Activated CD8-positive, alpha-beta memory T cell treated with anti-CD3 and anti-CD28 coated beads, Interleukin-2, amount 50 U/mL, for 24 hours (primary cell): ENCODE measurements around the gene FGD4.

Experiments
- DNase-seq: peaks from one replicate; pipeline ENCODE4 v3.0.0-alpha.2; 2020; ENCODE audit errors: extremely low read depth

FGD4 gene

DNA sequence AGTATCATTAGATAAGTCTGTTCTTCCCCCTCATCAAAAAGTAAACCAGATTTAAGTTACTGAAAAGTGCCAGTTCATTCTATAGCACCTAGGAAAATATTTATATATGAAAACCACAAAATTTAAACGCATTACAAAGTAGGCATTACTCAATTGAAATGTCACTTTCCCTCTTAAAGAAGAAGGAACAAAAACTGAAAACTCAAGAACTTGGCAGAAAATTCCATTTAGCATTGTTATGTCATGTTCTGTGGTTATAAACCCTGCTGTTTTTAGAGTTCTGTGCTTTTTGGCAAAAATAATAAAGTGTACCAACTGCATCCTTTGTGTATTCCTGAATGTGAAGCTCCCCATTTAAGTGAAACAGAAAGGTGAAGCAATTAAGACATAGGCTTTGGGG, 3.6 kb downstream of the FGD4 start:
- no peak for DNase-seq

DNA sequence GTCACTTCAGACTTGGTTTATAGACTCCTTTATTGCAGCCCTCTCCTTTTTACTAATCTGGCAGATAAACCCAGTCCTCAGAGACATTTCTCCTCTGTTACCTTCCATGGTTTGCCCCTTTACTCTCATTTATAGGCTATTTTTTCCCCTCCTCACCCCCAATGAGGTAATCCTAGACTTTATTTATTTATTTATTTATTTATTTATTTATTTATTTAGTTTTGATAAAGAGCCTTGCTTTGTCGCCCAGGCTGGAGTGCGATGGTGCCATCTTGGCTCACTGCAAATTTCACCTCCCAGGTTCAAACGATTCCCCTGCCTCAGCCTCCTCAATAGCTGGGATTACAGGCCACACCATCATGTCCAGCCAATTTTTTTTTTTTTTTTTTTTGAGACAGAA, 8.4 kb downstream of the FGD4 start:
- no peak for DNase-seq

DNA sequence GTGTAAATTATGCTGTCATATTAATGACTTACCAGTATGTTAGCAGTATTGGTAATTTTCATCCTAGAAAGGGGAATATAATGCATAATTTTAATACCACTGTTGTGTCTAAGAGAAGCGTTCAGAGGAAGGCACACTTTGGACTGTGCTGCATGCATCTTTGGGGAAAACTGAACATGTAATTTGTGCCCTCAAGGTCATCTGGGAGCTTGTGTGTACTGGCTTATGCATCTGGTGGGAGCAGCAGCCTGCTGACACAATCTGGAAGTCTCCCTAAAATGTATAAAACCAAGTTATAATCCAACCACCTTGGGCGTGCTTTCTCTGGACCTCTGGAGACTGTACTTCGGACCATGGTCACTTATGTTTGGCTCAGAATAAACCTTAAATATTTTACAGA, 14.1 kb downstream of the FGD4 start:
- no peak for DNase-seq

DNA sequence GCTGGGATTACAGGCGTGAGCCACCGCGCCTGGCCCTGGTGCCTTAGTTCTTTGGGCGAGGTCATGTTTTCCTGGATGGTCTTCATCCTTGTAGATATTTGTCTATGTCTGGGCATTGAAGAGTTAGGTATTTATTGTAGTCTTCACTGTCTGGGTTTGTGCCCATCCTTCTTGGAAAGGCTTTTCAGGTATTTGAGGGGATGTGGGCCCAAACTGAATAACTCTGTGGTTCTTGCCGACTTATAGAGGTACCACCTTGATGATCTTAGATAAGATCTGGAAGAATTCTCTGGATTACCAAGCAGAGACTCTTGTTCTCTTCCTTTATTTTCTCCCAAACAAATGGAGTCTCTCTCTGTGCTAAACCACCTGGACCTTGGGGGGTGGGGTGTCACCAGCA, 18.9 kb downstream of the FGD4 start:
- DNase-seq: no peak

DNA sequence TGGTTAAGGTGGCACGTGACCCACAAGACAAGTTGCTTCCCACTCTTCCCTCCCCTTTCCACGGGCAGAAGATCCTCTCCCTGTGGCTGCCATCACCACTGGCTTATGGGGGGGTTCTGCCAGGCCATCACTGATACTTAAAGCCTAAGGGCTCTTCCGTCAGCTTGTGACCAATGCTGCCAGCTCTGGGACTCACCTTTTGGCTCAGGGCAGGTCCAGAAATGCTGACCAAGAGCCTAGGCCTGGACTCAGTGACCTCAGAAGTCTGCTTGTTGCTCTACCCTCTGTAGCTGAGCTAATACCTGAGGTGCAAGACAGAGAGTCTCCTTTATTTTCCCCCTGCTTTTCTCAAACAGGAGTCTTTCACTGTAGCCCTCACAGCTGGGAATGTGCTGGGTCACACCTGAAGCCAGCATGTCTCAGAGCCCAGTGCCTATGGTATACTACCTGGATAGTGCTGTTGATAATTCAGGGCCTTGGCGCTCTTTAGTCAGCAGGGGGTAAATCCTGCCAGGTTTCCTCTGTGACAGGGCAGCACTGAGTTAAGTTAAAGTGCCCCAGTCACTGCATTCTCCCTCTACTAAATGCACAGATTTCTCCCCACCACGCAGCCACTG, 19.7 kb downstream of the FGD4 start:
- no peak for DNase-seq

DNA sequence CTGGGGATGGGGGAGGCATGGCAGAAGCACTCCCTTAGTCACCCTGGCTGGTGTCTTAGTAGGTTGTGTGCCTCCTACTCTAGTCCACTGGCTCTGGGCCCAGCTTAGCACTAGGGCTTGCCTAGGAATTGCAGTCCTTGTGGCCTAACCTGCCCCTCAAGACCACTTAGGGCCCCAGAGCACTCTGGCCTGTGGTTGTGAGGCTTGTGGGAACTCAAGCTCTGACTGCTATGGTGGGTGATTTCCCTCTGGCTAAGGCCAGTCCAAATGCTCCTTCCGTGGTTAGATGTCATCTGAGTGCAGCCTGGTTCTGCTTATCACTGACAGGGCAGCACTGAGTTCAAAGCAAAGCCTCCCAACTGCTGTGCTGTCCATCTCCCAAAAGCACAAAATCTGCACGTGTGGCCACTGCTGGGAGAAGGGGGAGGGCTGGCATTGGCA, 20.2 kb downstream of the FGD4 start:
- no peak for DNase-seq

DNA sequence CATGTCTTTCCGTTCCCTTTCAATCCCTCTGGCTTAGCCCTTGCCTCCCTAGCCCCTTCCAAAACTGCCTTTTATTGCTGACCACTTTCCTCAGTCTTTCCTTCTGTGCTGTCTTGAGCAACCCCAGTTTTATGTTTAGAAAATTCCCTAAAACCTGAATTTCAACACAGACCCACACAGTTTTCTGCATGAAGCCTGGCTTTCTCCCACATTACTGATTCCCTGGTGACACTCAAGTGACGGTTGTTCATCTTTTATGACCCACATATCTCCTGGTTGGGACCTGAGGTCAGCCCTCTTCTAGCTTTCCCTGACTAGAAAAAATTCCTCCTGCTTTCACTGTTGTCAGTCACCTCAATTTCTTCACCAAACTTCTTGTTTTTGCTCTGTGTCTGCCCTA, 21.0 kb downstream of the FGD4 start:
- no peak for DNase-seq

DNA sequence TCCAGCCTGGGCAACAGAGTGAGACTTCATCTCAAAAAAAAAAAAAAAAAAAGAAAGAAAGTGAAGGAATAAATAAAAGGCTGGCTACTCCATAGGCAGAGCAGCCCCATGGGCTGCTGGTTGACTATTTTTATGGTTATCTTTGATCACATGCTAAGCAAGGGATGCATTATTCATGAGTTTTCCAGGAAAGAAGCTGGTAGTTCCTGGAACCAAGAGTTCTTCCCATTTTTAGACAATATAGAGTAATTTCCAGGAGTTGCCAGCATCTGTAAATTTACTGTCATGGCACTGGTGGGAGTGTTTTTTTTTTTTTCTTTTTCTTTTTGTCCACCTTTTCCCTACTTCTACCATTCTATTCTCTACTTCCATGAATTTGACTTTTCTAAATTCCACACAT, 24.2 kb downstream of the FGD4 start:
- no peak for DNase-seq

DNA sequence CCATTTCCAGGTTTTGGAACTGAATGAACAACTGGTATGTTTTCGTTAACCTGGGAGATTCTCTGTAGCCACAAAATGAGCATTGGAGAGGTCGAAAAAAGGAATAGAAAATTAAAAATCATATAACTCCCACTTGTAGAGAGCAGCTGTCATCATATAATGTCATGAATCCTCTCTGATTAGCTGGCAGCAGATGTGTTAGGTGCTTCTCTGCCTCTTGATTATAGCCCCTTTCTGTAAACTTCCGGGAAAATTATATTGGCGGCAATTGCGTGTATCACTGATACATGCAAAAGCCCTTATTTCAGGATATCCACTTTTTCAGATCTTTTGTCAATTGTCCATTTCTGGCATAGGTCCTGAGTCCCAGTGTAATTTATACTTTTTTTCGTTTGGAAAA, 31.7 kb downstream of the FGD4 start:
- no peak for DNase-seq

DNA sequence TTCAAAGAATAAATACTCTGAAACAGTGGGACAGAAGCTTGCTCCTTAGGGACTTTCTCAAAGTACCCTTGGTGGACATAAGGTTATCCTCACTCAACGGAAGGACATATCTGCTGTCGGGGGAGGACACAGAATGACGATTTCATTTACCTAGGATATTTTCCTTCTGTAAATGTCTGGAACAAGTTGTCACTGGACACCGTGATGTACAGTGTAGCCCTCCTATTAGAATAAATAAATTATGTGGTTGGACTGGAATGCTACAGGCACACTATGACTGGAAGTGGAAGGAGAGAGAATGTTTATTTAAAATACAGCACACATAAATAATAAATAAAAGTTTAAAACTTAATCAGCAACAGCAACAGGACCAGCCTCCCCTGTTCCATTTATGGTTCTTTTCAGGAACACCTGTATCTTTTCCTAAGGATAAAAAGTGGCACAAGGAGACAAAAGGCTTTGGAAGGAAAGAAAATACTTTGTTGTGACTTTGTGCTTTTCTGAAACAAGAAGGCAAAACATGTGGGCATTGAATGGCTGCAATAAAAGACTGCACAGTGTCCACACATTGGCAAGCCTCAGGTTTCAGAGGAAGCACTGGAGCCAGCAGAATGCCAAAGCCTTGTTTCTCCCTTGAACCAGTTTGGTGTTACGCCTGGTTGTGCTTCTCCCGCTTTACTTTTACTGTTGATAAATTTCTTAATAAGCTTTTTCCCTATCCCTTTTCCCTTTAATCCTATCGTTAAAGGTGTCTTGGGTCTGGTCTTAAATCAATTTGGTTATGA, 36.8 kb downstream of the FGD4 start:
- no peak for DNase-seq

DNA sequence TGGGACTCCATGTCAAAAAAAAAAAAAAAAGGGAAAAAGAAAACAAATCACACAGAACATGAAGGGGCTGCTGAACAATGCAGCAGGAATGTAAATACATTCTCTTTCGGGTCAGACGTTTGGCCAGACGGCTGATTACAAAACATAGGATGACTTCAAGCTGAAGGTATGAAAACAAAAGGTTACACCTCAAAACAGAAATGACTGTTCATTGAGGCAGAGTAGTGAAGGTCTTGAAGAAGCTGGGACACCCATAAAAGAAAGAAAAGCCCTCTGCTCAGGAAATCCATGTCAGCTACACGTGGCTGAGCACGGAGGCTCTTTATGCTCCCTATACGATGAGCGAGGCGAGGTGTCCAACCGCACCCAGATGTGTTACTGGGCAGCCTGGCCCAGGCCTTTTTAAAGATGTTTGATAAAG, 37.7 kb downstream of the FGD4 start:
- no peak for DNase-seq

DNA sequence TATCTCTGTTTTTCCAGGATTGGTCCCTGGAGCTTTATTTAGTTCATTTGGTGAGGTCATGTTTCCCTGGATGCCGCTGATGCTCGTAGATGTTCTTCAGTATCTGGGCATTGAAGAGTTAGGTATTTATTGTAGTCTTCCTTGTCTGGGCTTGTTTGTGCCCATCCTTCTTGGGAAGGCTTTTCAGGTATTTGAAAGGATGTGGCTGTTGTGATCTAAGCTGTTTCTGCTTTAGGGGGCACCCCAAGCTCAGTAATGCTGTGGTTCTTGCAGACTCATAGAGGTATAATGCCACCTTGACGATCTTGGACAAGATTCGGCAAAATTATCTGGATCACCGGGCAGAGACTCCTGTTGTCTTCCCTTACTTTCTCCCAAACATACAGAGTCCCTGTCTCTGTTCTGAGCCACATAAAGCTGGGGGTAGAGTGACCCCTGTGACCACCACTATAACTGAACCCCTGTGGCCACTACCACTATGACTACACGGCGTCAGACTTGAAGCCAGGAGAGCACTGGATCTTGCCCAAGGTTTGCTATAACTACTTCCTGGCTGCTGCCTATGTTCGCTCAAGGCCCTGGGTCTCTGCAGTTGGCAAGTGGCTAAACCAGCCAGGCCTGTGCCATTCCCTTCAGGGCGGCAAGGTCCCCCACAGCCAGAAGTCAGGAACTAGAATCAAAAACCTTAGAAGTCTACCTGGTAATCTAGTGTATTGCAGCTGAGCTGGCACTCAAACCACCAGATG, 40.9 kb downstream of the FGD4 start:
- DNase-seq: no peak

DNA sequence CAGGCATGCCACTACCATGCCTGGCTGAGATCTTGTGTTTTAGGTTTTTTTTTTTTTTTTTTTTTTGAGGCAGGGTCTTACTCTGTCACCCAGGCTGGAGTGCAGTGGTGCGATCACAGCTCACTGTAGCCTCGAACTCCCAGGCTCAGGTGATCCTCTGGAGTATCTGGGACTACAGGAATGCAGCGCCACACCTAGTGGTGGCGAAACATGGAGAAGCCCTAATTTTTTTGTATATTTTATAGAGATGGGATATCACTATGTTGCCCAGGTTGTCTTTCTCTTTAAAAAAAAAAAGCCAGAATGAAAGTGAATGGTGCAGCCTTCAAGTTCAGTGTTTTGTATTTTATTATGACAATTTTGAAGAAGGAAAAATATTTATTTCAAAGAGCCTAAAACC, 44.1 kb downstream of the FGD4 start:
- no peak for DNase-seq

DNA sequence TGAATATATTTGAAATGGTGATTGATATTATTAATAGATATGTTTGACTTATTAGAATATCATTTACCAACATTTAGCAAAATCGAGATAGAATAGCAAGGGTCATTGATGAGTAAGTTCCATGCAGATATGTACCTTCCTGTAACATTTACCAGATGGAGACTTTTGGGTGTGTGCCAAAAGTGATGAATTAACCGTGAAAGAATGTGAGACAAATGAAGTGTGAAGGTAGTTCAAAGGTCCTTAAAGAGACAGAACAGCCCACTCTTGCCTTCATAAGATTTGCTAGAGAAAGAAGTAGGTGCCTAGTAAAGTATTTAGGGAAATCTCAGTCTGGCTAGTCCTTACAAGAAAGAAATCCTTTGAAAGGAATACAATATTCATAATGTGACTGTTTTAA, 45.5 kb downstream of the FGD4 start:
- no peak for DNase-seq

DNA sequence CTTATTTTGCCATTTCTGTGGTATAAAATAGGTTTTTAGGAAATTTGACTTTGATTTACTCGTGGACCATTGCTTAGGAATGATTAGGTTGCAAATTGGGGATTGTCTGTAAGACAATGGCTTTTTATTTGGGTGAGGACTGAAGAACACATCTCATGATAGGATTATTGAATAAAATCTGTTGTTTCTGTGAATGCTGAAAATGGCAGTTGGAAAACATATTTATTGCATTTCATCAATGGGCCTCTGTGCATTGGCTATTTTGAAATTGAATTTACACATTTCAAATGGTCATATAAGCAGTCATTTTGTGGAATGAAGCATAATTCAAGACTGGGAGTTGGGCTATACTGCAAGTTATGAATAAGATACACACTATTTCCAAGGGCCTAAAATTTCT, 46.0 kb downstream of the FGD4 start:
- DNase-seq: no peak

DNA sequence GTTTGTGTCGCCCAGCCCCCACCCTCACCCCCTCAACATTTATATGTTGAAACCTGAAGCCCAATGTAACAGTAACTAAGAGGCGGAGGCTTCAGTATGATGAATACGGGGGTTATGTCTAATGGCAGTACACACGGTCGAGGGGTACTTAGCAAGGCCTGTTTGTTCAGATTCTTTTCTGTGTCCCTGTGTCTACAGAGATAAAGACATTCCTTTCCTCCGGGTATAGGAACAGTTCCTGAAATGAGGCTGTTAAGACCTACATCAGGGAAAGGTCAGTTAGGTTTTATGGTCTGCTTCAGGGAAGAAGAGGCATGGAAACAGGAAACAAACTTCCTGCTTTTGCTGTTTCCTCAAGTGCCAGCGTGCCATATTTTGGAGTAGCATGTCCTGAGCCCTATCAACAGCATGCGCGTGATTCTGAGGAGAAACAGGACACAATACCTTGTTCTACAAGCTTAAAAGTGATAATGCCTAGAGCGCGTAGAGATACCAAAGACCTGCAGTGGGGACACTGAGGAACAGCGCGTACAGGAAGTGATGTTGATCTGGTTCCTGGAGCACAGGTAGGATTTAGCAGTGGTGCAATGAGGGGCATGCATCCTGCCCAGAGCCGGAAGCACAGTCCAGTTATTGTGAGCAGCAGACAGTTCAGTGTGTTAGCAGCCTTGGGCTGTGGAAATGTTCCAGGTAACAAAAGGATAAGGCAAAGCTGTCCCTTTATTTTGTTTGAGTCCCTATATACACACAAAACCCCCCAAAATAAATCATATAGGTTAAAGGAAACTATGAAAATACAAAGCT, 47.2 kb downstream of the FGD4 start:
- no peak for DNase-seq

DNA sequence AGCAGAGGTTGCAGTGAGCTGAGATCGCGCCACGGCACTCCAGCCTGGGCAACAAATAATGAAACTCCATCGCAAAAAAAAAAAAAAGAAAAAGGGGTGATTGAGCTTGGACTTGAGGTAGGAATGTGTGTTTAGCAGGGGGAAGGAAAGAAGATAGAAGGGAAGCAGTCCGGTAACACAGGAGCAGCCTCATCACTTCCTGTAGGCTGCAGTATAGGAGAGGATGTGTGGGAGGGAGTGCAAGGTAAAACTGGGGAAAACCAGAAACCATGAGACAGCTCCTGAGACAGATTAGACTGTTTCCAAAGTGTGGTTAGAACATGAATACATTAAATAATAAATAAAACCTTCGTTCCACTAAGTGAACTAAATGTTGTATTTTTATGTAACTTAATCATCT, 49.2 kb downstream of the FGD4 start:
- DNase-seq: no peak

DNA sequence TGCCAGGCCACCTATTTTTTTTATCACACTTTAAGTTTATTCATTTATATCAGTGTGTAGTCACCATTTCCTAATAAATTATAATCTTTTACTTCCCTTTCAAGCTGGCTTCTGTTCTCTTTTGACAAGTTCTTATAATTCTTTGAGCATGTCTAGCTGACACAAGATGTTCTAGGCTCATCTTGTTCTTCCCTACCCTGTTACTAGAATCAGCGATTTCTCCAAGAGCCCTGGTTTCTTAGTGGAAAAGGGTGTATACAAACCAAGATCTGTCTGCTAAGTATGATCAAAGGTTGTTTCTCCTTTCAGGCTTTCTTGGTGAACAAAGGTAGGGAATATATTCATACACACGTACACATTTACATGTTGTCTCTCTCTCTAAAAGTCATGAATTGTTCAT, 51.0 kb downstream of the FGD4 start:
- no peak for DNase-seq

DNA sequence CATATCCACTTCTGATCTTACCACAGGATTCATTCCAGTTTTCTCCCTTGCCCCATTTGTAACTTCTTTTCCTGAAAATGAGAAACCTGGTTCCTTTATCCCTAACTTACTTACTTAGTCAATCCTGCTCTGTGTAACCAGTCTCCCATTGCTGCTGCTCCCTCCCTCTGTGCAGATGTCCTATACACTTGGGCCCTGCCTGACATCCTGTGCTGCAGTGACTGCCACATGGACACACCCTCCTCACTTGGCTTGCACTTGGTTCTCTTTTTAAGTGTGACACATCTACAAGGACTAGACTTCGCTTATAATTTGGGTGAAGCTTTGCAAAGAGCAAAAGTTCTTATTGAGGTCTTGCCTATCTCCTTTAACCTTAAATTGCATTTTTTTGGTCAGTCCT, 51.4 kb downstream of the FGD4 start:
- DNase-seq: no peak

DNA sequence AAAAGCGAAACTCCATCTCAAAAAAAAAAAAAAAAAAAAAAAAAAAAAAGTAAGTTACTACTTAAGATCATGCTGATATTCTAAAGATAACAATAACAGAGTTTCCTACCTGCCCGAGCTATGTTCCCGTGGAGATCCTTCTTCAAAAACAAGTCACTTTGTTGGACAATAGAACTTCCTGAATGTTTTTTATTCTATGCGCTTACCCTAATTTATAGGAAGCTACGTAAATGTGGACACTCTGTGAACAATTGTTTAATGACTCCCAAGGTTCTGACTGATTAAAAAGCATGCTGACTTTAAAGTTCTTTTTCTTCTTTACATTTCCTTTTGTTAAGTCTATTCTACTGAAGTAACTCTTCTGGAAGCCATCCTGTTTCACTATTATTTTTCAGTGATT, 52.5 kb downstream of the FGD4 start:
- DNase-seq: no peak

DNA sequence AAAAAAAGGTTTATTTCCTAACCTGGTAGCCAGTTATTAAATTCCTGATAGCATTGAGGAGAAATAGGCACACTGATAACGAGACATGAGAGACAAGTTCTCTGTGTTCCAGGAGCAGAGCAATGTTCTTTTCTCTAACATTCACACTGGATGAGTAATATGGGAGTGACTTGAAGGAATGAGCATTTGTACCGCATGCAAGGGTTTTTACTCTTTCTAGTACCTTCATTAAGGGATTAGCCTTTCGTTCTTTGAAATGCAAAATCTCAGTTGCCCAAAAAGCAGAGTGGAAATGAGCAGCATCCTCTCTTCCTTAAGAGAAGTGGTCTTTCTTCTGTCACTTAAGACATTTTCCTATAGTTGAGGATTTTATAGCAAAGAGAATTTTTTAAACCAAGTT, 54.7 kb downstream of the FGD4 start:
- DNase-seq: no peak

DNA sequence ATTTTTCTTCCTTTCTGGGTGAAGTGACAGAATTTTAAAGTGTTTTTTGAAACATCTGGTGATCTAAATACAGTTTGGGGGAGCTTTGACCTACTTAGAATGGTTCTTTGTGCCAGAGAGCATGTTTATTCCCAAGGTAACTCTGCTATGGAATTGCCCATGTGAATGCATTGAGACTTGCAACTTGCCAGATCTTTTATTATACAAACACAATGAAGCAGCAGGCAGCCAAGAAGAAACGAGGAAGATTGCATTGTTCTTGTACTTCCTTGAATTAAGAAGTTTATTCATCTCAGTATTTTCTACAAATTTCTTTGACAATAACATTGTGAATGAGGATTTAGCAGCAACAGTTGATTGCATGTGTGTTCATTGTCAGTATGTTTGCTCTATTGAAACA, 55.5 kb downstream of the FGD4 start:
- DNase-seq: no peak
